Activated naive CD8-positive, alpha-beta T cell treated with anti-CD3 and anti-CD28 coated beads, Interleukin-2, amount 50 U/mL, for 24 hours (primary cell): ENCODE results near the gene DLG3.
A peak's percentile ranks its signal among the peaks of the same experiment; 100 is the strongest.
"Not testable (repeated sequence)": the region's sequence is repeated elsewhere in the genome, so short reads cannot be mapped to it uniquely, and the experiment has no call there.

Source experiments
- ATAC-seq: fragments of 150-1000 bp; cut with Tn5 transposase; one replicate; pipeline ENCODE4 v1.10.0; 2021
- DNase-seq: peaks from one replicate; pipeline ENCODE4 v3.0.0; 2021
- H3K27ac Mint-ChIP-seq: one replicate; pipeline ENCODE4 v1.8.0; 2021; ENCODE audit warnings: mild to moderate bottlenecking, mixed read lengths
- H3K27me3 Mint-ChIP-seq: one replicate; pipeline ENCODE4 v1.8.0; 2021; ENCODE audit warnings: mixed read lengths
- H3K36me3 Mint-ChIP-seq: one replicate; pipeline ENCODE4 v1.8.0; 2021; ENCODE audit warnings: low read depth, mixed read lengths
- H3K4me1 Mint-ChIP-seq: one replicate; pipeline ENCODE4 v1.8.0; 2021; ENCODE audit warnings: mixed read lengths
- H3K4me3 Mint-ChIP-seq: one replicate; pipeline ENCODE4 v1.8.0; 2021; ENCODE audit warnings: mild to moderate bottlenecking, moderate library complexity, mixed read lengths
- H3K9me3 Mint-ChIP-seq: one replicate; pipeline ENCODE4 v1.8.0; 2021; ENCODE audit warnings: mixed read lengths

The DLG3 gene

DNA sequence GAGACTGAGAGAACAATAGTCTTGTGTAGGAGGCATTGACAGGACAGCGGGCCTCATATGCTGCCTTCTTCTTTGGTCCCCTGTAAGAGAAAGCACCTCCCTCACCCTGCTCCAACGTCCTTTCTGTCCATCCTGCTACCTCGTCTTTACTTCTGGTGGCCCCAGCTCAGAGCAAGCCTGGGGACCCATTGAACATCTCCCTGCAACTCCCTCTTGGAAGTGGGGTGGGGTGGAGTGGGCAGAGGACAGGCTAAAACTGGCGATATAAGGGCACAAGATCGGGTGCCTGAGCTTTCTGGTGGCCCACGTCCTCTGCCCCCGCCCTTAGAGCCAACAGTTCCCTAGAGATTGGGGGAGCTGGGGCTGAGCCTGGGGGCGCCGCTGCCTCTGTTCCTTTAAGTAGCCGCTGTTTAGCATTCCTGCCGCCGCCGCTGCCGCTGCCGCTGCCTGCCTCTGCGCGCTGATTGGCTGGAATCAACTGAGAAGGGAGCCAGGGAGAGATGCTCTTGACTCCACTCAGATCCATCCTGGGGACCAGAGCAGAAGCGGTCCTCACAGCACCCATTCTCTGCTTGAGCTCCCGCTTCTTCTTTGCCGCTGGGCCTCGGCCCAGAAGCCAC, at the start of gene DLG3:
Gene DLG3, plus strand, starts transcription at position 510 of the 620 bp plus-strand sequence. CDS start 367 bp downstream, outside the sequence.
- H3K9me3 Mint-ChIP-seq = no peaks in the 10 kb centered on the region
- H3K27me3 Mint-ChIP-seq = peaks cover 31% of the 10 kb centered on the region
- peak within 1 kb of the TSS; percentile 49 for H3K4me3 Mint-ChIP-seq
- ATAC-seq (peak; percentile 48), DNase-seq (peak; percentile 24)
- no peak within 1 kb of the TSS for H3K27ac Mint-ChIP-seq
- H3K4me1 Mint-ChIP-seq = peaks cover 5% of the 10 kb centered on the region
- H3K36me3 Mint-ChIP-seq = no peaks in the 10 kb centered on the region

DNA sequence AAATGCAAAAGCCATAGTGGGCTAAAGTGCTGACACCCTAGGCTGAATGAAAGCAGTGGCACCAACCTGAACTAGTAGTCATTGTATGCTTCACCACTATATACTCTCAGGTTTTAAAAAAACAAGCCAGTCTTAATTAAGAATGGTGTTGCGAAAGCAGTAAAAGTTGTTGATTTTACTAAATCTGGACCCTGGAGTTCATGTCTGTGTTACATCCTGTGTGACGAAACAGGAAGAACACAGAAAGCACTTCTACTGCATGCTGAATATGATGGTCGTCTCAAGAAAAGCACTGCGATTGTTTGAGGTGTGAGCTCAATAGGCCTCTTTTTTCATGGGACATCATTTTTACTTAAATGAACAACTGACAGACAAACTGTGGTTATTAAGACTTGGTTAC, 45.7 kb upstream of the DLG3 start:
- Mint-ChIP-seq H3K4me1 (peaks cover 4% of the 10 kb centered on the region), H3K27me3 (no peaks in the 10 kb centered on the region), H3K9me3 (no peaks in the 10 kb centered on the region), H3K36me3 (peaks cover 23% of the 10 kb centered on the region), H3K4me3 (no peak overlapping the region), H3K27ac (no peak overlapping the region)
- ATAC-seq = no peak
- no peak for DNase-seq

GRCh38 chrX:70400181-70400580, 44.5 kb upstream of the DLG3 start:
- not testable (repeated sequence) for H3K9me3 Mint-ChIP-seq, H3K4me1 Mint-ChIP-seq, DNase-seq, H3K27ac Mint-ChIP-seq, H3K27me3 Mint-ChIP-seq, ATAC-seq, H3K4me3 Mint-ChIP-seq
- peaks cover 28% of the 10 kb centered on the region for H3K36me3 Mint-ChIP-seq

- no peaks in the 10 kb centered on the region for H3K9me3 Mint-ChIP-seq
- ATAC-seq (no peak), DNase-seq (no peak)
- H3K27ac Mint-ChIP-seq = no peak overlapping the region
- peaks cover 20% of the 10 kb centered on the region for H3K36me3 Mint-ChIP-seq
- peaks cover 4% of the 10 kb centered on the region for H3K4me1 Mint-ChIP-seq
- H3K27me3 Mint-ChIP-seq = no peaks in the 10 kb centered on the region
- no peak overlapping the region for H3K4me3 Mint-ChIP-seq
Measured at GRCh38 chrX:70402721-70403120, 41.9 kb upstream of the DLG3 start.

DNA sequence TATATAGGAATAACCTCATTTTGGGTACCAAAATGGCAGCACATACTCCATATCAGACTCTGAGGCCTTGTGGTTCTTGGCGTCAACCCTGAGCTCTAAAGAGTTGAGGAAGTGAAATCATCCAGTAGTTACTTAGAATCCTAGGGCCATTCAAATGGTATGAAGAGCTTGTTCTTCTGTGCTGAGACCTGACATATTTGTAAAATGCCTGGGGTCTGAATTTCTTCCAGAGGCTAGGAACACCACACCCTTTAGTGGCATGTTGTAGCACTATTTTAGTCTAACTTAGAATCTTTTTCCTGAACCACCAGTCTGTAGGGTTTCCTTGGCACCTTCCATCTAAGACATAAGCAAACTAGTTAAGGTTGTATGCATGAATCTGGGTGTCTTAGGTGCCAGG, 39.6 kb upstream of the DLG3 start:
- ATAC-seq = no peak
- Mint-ChIP-seq H3K27me3 (no peaks in the 10 kb centered on the region), H3K9me3 (no peaks in the 10 kb centered on the region), H3K4me1 (no peaks in the 10 kb centered on the region), H3K36me3 (peaks cover 26% of the 10 kb centered on the region), H3K27ac (no peak overlapping the region), H3K4me3 (no peak overlapping the region)
- DNase-seq = no peak

- no peaks in the 10 kb centered on the region for H3K27me3 Mint-ChIP-seq
- DNase-seq (no peak), ATAC-seq (no peak)
- H3K9me3 Mint-ChIP-seq = no peaks in the 10 kb centered on the region
- H3K4me1 Mint-ChIP-seq = no peaks in the 10 kb centered on the region
- peaks cover 10% of the 10 kb centered on the region for H3K36me3 Mint-ChIP-seq
- no peak overlapping the region for H3K4me3 Mint-ChIP-seq
- H3K27ac Mint-ChIP-seq = no peak overlapping the region
Measured at GRCh38 chrX:70410921-70411320, 33.7 kb upstream of the DLG3 start.

GRCh38 chrX:70411475-70411874, 33.2 kb upstream of the DLG3 start:
- H3K4me3 Mint-ChIP-seq = no peak overlapping the region
- H3K4me1 Mint-ChIP-seq = no peaks in the 10 kb centered on the region
- no peak overlapping the region for H3K27ac Mint-ChIP-seq
- H3K9me3 Mint-ChIP-seq = no peaks in the 10 kb centered on the region
- DNase-seq (no peak), ATAC-seq (no peak)
- peaks cover 10% of the 10 kb centered on the region for H3K36me3 Mint-ChIP-seq
- no peaks in the 10 kb centered on the region for H3K27me3 Mint-ChIP-seq

DNA sequence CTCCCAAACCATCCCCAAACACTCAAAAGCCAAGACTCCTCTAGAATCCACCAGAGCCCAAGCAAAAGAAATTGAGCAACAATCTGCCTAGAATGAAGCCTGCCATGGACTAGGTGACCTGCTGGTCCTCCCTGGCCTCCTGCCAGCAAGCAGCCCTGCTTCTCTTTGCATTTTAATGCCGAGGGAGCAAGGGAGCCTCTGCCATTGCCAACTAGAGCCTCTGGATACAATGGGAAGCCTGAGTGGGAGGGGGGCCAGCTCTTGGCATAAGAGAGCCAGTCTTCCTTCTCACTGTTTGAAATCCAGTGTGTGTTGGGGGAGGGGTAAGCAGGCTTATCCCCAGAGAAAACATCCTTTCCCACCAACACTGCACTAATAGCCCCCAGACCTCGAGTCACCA, 23.0 kb upstream of the DLG3 start:
- ATAC-seq (no peak), DNase-seq (no peak)
- Mint-ChIP-seq H3K27ac (no peak overlapping the region), H3K4me3 (no peak overlapping the region), H3K36me3 (peaks cover 4% of the 10 kb centered on the region), H3K4me1 (no peaks in the 10 kb centered on the region), H3K9me3 (no peaks in the 10 kb centered on the region), H3K27me3 (no peaks in the 10 kb centered on the region)

GRCh38 chrX:70422851-70423341, 21.7 kb upstream of the DLG3 start, which contains the start of gene GDPD2:
Gene GDPD2 (plus strand): TSS chrX:70423314. CDS start chrX:70424985, 1,671 bp downstream.
- Mint-ChIP-seq H3K27ac (no peak within 1 kb of the TSS), H3K9me3 (no peaks in the 10 kb centered on the region), H3K36me3 (peaks cover 4% of the 10 kb centered on the region), H3K27me3 (no peaks in the 10 kb centered on the region), H3K4me1 (no peaks in the 10 kb centered on the region), H3K4me3 (no peak within 1 kb of the TSS)
- no peak for DNase-seq
- ATAC-seq = peak; percentile 49

GRCh38 chrX:70423936-70424675, 20.5 kb upstream of the DLG3 start:
- DNase-seq = no peak
- no peak for ATAC-seq
- Mint-ChIP-seq H3K27me3 (no peaks in the 10 kb centered on the region), H3K4me3 (no peak overlapping the region), H3K9me3 (no peaks in the 10 kb centered on the region), H3K36me3 (peaks cover 4% of the 10 kb centered on the region), H3K27ac (no peak overlapping the region), H3K4me1 (no peaks in the 10 kb centered on the region)

DNA sequence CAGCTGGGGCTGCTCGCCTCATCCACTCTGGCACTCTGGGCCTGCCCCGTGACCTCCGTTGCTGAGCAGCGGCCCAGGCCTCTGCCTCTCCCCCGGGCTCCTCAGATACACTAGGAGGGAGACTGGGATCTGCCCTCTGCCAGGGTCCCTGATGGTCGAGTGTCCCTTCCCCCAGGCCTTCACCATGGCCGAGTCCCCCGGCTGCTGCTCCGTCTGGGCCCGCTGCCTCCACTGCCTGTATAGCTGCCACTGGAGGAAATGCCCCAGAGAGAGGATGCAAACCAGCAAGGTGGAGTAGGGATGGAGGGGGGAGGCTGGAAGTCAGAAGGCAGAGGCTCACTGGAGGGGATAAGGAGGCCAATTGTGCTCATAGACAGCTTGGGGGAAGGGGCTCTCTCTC, 19.8 kb upstream of the DLG3 start:
- Mint-ChIP-seq H3K4me1 (no peaks in the 10 kb centered on the region), H3K4me3 (no peak overlapping the region), H3K36me3 (peaks cover 4% of the 10 kb centered on the region), H3K27ac (no peak overlapping the region), H3K9me3 (no peaks in the 10 kb centered on the region), H3K27me3 (no peaks in the 10 kb centered on the region)
- ATAC-seq (no peak), DNase-seq (no peak)

DNA sequence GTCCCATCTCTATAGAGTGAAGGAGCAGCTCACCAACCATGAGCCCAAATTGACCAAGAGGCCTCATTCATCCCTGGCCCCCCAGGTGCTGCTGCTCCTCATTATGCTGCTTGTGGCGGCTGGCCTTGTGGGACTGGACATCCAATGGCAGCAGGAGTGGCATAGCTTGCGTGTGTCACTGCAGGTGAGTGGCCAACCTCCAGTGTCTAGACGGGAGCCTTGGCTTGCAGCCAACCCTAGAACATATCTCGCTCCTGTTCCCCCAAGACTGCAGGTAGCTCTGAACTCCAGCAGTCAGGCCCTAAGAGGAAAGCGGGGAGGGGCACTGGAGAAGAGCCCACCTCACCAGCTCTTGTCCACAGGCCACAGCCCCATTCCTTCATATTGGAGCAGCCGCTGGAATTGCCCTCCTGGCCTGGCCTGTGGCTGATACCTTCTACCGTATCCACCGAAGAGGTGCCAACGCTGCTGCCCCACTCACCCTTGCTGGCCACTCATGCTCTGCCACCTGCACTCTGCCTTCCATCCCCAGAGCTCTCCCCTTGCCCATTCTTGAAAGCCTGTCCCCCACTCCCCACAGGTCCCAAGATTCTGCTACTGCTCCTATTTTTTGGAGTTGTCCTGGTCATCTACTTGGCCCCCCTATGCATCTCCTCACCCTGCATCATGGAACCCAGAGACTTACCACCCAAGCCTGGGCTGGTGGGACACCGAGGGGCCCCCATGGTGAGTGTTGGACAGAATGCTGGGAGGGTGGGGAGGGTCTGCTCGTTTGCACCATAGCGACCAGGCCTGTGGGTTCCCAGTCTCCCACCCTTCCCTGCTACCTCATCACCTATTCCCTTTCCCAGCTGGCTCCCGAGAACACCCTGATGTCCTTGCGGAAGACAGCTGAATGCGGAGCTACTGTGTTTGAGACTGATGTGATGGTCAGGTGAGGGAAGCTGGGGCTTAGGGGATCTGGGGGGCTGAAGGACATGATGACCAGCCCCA, 18.1 kb upstream of the DLG3 start:
- no peak for ATAC-seq
- Mint-ChIP-seq H3K4me3 (no peak overlapping the region), H3K4me1 (no peaks in the 10 kb centered on the region), H3K27me3 (no peaks in the 10 kb centered on the region), H3K9me3 (no peaks in the 10 kb centered on the region), H3K36me3 (no peaks in the 10 kb centered on the region), H3K27ac (no peak overlapping the region)
- DNase-seq = no peak

- H3K27ac Mint-ChIP-seq = no peak overlapping the region
- no peaks in the 10 kb centered on the region for H3K36me3 Mint-ChIP-seq
- no peaks in the 10 kb centered on the region for H3K27me3 Mint-ChIP-seq
Measured at GRCh38 chrX:70427365-70427764, 17.3 kb upstream of the DLG3 start.

GRCh38 chrX:70429759-70430158, 14.9 kb upstream of the DLG3 start:
- no peak for DNase-seq
- Mint-ChIP-seq H3K36me3 (no peaks in the 10 kb centered on the region), H3K27ac (no peak overlapping the region), H3K27me3 (no peaks in the 10 kb centered on the region), H3K4me1 (peaks cover 10% of the 10 kb centered on the region), H3K9me3 (no peaks in the 10 kb centered on the region), H3K4me3 (no peak overlapping the region)
- ATAC-seq = no peak

More at GRCh38 chrX:70427365-70427764, 17.3 kb upstream of the DLG3 start:
- no peaks in the 10 kb centered on the region for H3K9me3 Mint-ChIP-seq
- DNase-seq = no peak
- H3K4me3 Mint-ChIP-seq = no peak overlapping the region
- ATAC-seq = no peak
- H3K4me1 Mint-ChIP-seq = no peaks in the 10 kb centered on the region
